RWPE2 (cell line): ENCODE results near the gene LAMA5.
A peak's percentile ranks its signal among the peaks of the same experiment; 100 is the strongest.

Experiments used
- ATAC-seq: fragments of 200-7000 bp; cut with Tn5 transposase; 3 replicates; pipeline ENCODE4 v1.9.1; 2021; ENCODE audit warnings: low read depth
- DNase-seq: peaks from one replicate; pipeline ENCODE4 v3.0.0-alpha.2; 2020; ENCODE audit warnings: low spot score
- H3K27ac ChIP-seq: fragments of 450-650 bp; 2 replicates; pipeline ENCODE4 v1.5.1; 2017; ENCODE audit warnings: mild to moderate bottlenecking; ENCODE audit not compliant: poor library complexity, severe bottlenecking
- H3K27me3 ChIP-seq: fragments of 250-450 bp; sonication (Bioruptor Pico); 2 replicates; pipeline ENCODE4 v1.5.1; 2021; ENCODE audit warnings: mild to moderate bottlenecking, moderate library complexity; ENCODE audit not compliant: insufficient read depth, poor library complexity, severe bottlenecking
- H3K36me3 ChIP-seq: fragments of 250-450 bp; sonication (Bioruptor Pico); 2 replicates; pipeline ENCODE4 v1.5.1; 2020; ENCODE audit warnings: low read depth, mild to moderate bottlenecking, moderate library complexity
- H3K4me1 ChIP-seq: fragments of 250-450 bp; sonication (Bioruptor Pico); 2 replicates; pipeline ENCODE4 v1.5.1; 2021; ENCODE audit warnings: mild to moderate bottlenecking, moderate library complexity; ENCODE audit not compliant: insufficient read depth, poor library complexity, severe bottlenecking
- H3K4me3 ChIP-seq: fragments of 250-450 bp; sonication (Bioruptor Pico); 2 replicates; pipeline ENCODE4 v1.5.1; 2021; ENCODE audit warnings: mild to moderate bottlenecking, moderate library complexity; ENCODE audit not compliant: severe bottlenecking
- H3K9me3 ChIP-seq: fragments of 250-450 bp; sonication (Bioruptor Pico); 2 replicates; pipeline ENCODE4 v1.5.1; 2021; ENCODE audit warnings: mild to moderate bottlenecking, moderate library complexity; ENCODE audit not compliant: severe bottlenecking
- CTCF ChIP-seq: fragments of 450-650 bp; IDR thresholded peaks from one replicate; pipeline ENCODE4 v1.5.1; 2017; ENCODE audit warnings: mild to moderate bottlenecking, moderate library complexity; ENCODE audit not compliant: poor library complexity, severe bottlenecking

LAMA5 gene

GRCh38 chr20:62293946-62294345, 73.2 kb downstream of the LAMA5 start:
- Histone ChIP-seq H3K27ac (no peak overlapping the region), H3K9me3 (no peaks in the 10 kb centered on the region), H3K27me3 (no peaks in the 10 kb centered on the region), H3K36me3 (peaks cover 68% of the 10 kb centered on the region), H3K4me1 (no peaks in the 10 kb centered on the region), H3K4me3 (no peak overlapping the region)
- TF ChIP-seq CTCF, result no peak
- no peak for ATAC-seq
- no peak for DNase-seq

GRCh38 chr20:62293111-62293784, 73.9 kb downstream of the LAMA5 start:
- Histone ChIP-seq H3K36me3 (peaks cover 70% of the 10 kb centered on the region), H3K4me3 (no peak overlapping the region), H3K4me1 (no peaks in the 10 kb centered on the region), H3K27ac (no peak overlapping the region), H3K27me3 (no peaks in the 10 kb centered on the region), H3K9me3 (no peaks in the 10 kb centered on the region)
- ATAC-seq (no peak), DNase-seq (no peak)
- TF ChIP-seq CTCF, result no peak

- H3K27ac ChIP-seq, result no peak overlapping the region
- no peaks in the 10 kb centered on the region for H3K4me1 ChIP-seq
- ATAC-seq, result no peak
Measured at GRCh38 chr20:62292108-62292507, 75.0 kb downstream of the LAMA5 start.

GRCh38 chr20:62291251-62292066, 75.7 kb downstream of the LAMA5 start:
- TF ChIP-seq CTCF, result no peak
- H3K4me1 ChIP-seq, result no peaks in the 10 kb centered on the region
- no peaks in the 10 kb centered on the region for H3K27me3 ChIP-seq
- ATAC-seq, result peak; percentile 4; the same call in 1 of the 3 replicates
- no peak overlapping the region for H3K4me3 ChIP-seq
- no peaks in the 10 kb centered on the region for H3K9me3 ChIP-seq
- peaks cover 81% of the 10 kb centered on the region for H3K36me3 ChIP-seq
- no peak overlapping the region for H3K27ac ChIP-seq
- DNase-seq, result peak; percentile 79

More at GRCh38 chr20:62292108-62292507, 75.0 kb downstream of the LAMA5 start:
- TF ChIP-seq CTCF, result no peak
- Histone ChIP-seq H3K27me3 (no peaks in the 10 kb centered on the region), H3K9me3 (no peaks in the 10 kb centered on the region), H3K36me3 (peaks cover 76% of the 10 kb centered on the region), H3K4me3 (no peak overlapping the region)
- DNase-seq, result no peak
